BLaER1 treated with 17β-estradiol and CSF1 and Interleukin-3, amounts not matched to agents 10 nM and 100 nM (cell line): ENCODE data around the gene MRPS24.
"Not testable (repeated sequence)": the region's sequence is repeated elsewhere in the genome, so short reads cannot be mapped to it uniquely, and the experiment has no call there.

Experiments used
- H3K27ac ChIP-seq, 11 experiments: shearing (Covaris generic); formaldehyde crosslinking; 2 replicates each; pipeline ENCODE4 v1.8.1; 2022
- H3K27me3 ChIP-seq, 11 experiments: shearing (Covaris generic); formaldehyde crosslinking; 2 replicates each; pipeline ENCODE4 v1.8.1; 2022
- H3K36me3 ChIP-seq, 11 experiments: shearing (Covaris generic); formaldehyde crosslinking; 2 replicates each; pipeline ENCODE4 v1.8.1; 2022
- H3K4me1 ChIP-seq, 10 experiments: shearing (Covaris generic); formaldehyde crosslinking; 2 replicates each; pipeline ENCODE4 v1.8.1; 2022
- H3K4me2 ChIP-seq, 11 experiments: shearing (Covaris generic); formaldehyde crosslinking; 2 replicates each; pipeline ENCODE4 v1.8.1; 2022
- H3K4me3 ChIP-seq, 10 experiments: shearing (Covaris generic); formaldehyde crosslinking; 2 replicates each; pipeline ENCODE4 v1.8.1; 2022
- H3K9ac ChIP-seq, 11 experiments: shearing (Covaris generic); formaldehyde crosslinking; 2 replicates each; pipeline ENCODE4 v1.8.1; 2022
- H3K9me3 ChIP-seq, 11 experiments: shearing (Covaris generic); formaldehyde crosslinking; replicated peaks in 1 of 11; 2 replicates each; pipeline ENCODE4 v1.8.1; 2022
- H4K20me1 ChIP-seq, 11 experiments: shearing (Covaris generic); formaldehyde crosslinking; 2 replicates each; pipeline ENCODE4 v1.8.1; 2022
- Cebpa-rat ChIP-seq, 11 experiments: shearing (Covaris generic); IDR thresholded peaks; 2 replicates each; pipeline ENCODE4 v1.8.1; 2022

Gene MRPS24

GRCh38 chr7:43902542-43903054 is 33.3 kb upstream of the MRPS24 start:
- Histone ChIP-seq H3K27ac (no peak overlapping the region), H3K9ac (no peak overlapping the region), H3K4me1 (peaks cover 15 to 30% (median 22%) of the 10 kb centered on the region in 10 experiments), H3K9me3 (no peaks in the 10 kb centered on the region), H3K4me3 (no peak overlapping the region), H4K20me1 (peaks cover 47 to 80% (median 66%) of the 10 kb centered on the region in 11 experiments; a peak in 21 of 22 replicates), H3K36me3 (peaks cover 0 to 10% (median 0%) of the 10 kb centered on the region in 11 experiments; a peak in 5 of 22 replicates), H3K27me3 (no peaks in the 10 kb centered on the region), H3K4me2 (no peak overlapping the region)
- TF ChIP-seq Cebpa-rat (IDR thresholded peaks at IDR 0.05), result no peak

DNA sequence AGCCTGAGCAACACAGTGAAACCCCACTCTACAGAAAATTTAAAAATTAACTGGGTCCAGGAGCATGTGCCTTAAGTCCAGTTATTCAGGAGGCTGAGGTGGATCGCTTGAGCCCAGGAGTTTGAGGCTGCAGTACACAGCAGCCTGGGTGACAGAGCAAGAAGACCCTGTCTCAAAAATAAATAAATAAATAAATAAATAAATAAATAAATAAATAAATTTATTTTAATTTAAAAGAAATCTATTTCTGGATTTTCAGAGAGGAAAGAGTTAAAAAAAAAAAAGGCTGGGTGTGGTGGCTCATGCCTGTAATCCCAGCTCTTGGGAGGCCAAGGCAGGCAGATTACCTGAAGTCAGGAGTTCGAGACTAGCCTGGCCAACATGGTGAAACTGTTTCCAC is 29.3 kb upstream of the MRPS24 start:
- peaks cover 0 to 16% (median 0%) of the 10 kb centered on the region in 11 experiments; a peak in 1 of 22 replicates for H3K9me3 ChIP-seq
- H3K4me3 ChIP-seq, H3K27ac ChIP-seq, H3K9ac ChIP-seq, H3K4me1 ChIP-seq, H3K27me3 ChIP-seq, H3K4me2 ChIP-seq: not testable (repeated sequence)
- peaks cover 11 to 38% (median 19%) of the 10 kb centered on the region in 11 experiments; a peak in 18 of 22 replicates for H3K36me3 ChIP-seq
- peaks cover 38 to 99% (median 64%) of the 10 kb centered on the region in 11 experiments; a peak in 21 of 22 replicates for H4K20me1 ChIP-seq

GRCh38 chr7:43895847-43896415 is 26.6 kb upstream of the MRPS24 start:
- H3K27me3 ChIP-seq, result no peaks in the 10 kb centered on the region
- H3K4me3 ChIP-seq, result no peak overlapping the region
- peaks cover 10 to 36% (median 16%) of the 10 kb centered on the region in 11 experiments; a peak in 17 of 22 replicates for H3K36me3 ChIP-seq
- no peak overlapping the region for H3K4me2 ChIP-seq
- no peak for TF ChIP-seq Cebpa-rat (IDR thresholded peaks at IDR 0.05)
- H3K9ac ChIP-seq, result no peak overlapping the region
- no peak overlapping the region for H3K27ac ChIP-seq
- peaks cover 0 to 16% (median 0%) of the 10 kb centered on the region in 11 experiments; a peak in 1 of 22 replicates for H3K9me3 ChIP-seq
- peaks cover 42 to 99% (median 66%) of the 10 kb centered on the region in 11 experiments; a peak in 21 of 22 replicates for H4K20me1 ChIP-seq
- H3K4me1 ChIP-seq, result peaks cover 0 to 15% (median 7%) of the 10 kb centered on the region in 10 experiments; a peak in 10 of 20 replicates

DNA sequence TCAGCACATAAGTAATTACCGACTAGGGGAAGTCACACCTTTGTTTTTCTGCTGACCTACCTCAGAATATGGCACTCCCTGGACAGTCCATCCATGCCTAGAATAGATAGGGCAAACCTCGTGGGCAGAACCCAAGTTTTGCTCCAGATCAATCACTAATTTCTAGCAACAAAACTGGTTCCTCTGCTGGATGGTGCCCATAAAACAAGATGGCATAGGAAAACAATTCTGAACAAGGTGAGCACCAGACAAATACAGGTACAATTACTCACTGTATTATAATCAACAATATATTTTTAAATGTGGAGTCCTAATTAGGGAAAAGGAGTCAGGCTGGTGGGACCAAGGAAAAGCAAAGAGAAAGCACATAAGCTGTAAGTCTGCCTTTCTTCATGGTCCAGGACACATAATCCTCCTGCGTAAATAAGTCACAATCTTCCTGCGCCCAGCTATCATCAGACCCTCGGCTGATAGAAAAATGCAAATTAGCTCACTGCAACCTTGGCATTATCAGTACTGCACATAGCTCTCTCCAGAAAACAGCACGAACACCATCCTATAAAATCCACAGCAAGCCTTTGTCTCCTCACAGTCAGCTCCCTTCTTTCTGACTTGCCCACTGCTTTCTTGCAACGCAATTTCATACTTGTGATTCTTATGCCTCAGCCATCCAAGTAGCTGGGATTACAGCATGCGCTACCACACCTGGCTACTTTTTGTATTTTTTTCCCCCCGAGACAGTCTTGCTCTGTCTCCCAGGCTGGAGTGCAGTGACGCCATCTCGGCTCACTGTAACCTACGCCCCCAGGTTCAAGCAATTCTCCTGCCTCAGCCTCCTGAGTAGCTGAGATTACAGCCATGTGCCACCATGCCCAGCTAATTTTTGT is 22.0 kb upstream of the MRPS24 start:
- no peak for TF ChIP-seq Cebpa-rat (IDR thresholded peaks at IDR 0.05)
- Histone ChIP-seq H3K9me3 (peaks cover 0 to 16% (median 0%) of the 10 kb centered on the region in 11 experiments; a peak in 1 of 22 replicates), H3K4me2 (peak overlapping the region in 1 of 11 experiments; percentile 27; a peak in 2 of 22 replicates), H3K4me1 (peaks cover 0 to 16% (median 11%) of the 10 kb centered on the region in 10 experiments; a peak in 11 of 20 replicates), H3K27ac (no peak overlapping the region), H3K4me3 (no peak overlapping the region), H3K27me3 (no peaks in the 10 kb centered on the region), H3K9ac (no peak overlapping the region), H3K36me3 (peaks cover 22 to 44% (median 30%) of the 10 kb centered on the region in 11 experiments), H4K20me1 (peaks cover 48 to 94% (median 68%) of the 10 kb centered on the region in 11 experiments; a peak in 21 of 22 replicates)

- no peak for TF ChIP-seq Cebpa-rat (IDR thresholded peaks at IDR 0.05)
- Histone ChIP-seq H3K27ac (no peak overlapping the region), H3K4me2 (peak overlapping the region in 1 of 11 experiments; percentile 27; a peak in 2 of 22 replicates), H3K4me1 (peaks cover 0 to 16% (median 11%) of the 10 kb centered on the region in 10 experiments; a peak in 11 of 20 replicates), H3K9ac (no peak overlapping the region), H3K27me3 (no peaks in the 10 kb centered on the region), H3K36me3 (peaks cover 25 to 44% (median 32%) of the 10 kb centered on the region in 11 experiments), H3K4me3 (no peak overlapping the region), H4K20me1 (peaks cover 45 to 85% (median 63%) of the 10 kb centered on the region in 11 experiments; a peak in 21 of 22 replicates), H3K9me3 (0 out of 22 replicates have a peak, but pooled peaks cover 0 to 9% (median 0%) of the 10 kb centered on the region in 11 experiments)
These were observed 21.2 kb upstream of the MRPS24 start for GRCh38 chr7:43890468-43890867.

- Histone ChIP-seq H4K20me1 (peaks cover 45 to 75% (median 62%) of the 10 kb centered on the region in 11 experiments; a peak in 21 of 22 replicates), H3K27ac (no peak overlapping the region), H3K4me1 (peaks cover 0 to 16% (median 11%) of the 10 kb centered on the region in 10 experiments; a peak in 11 of 20 replicates), H3K4me2 (no peak overlapping the region), H3K4me3 (no peak overlapping the region), H3K36me3 (peaks cover 27 to 44% (median 37%) of the 10 kb centered on the region in 11 experiments), H3K27me3 (no peaks in the 10 kb centered on the region), H3K9ac (no peak overlapping the region), H3K9me3 (0 out of 22 replicates have a peak, but pooled peaks cover 0 to 1% (median 0%) of the 10 kb centered on the region in 11 experiments)
- TF ChIP-seq Cebpa-rat (IDR thresholded peaks at IDR 0.05), result no peak
These were observed 20.0 kb upstream of the MRPS24 start for GRCh38 chr7:43888993-43889945.

- no peak overlapping the region for H3K4me3 ChIP-seq
- no peaks in the 10 kb centered on the region for H3K9me3 ChIP-seq
- no peak overlapping the region for H3K9ac ChIP-seq
- H3K27ac ChIP-seq, result no peak overlapping the region
- H3K27me3 ChIP-seq, result peaks cover 0 to 9% (median 0%) of the 10 kb centered on the region in 11 experiments; a peak in 4 of 22 replicates
- peaks cover 0 to 10% (median 0%) of the 10 kb centered on the region in 10 experiments; a peak in 3 of 20 replicates for H3K4me1 ChIP-seq
- no peak for TF ChIP-seq Cebpa-rat (IDR thresholded peaks at IDR 0.05)
- H4K20me1 ChIP-seq, result peaks cover 23 to 60% (median 41%) of the 10 kb centered on the region in 11 experiments; a peak in 21 of 22 replicates
- H3K36me3 ChIP-seq, result peaks cover 64 to 79% (median 71%) of the 10 kb centered on the region in 11 experiments
- no peak overlapping the region for H3K4me2 ChIP-seq
These were observed 15.3 kb upstream of the MRPS24 start for GRCh38 chr7:43884617-43885016.

- no peak for TF ChIP-seq Cebpa-rat (IDR thresholded peaks at IDR 0.05)
- H3K36me3 ChIP-seq, result peaks cover 67 to 83% (median 75%) of the 10 kb centered on the region in 11 experiments
- H3K27me3 ChIP-seq, result peaks cover 0 to 13% (median 0%) of the 10 kb centered on the region in 11 experiments; a peak in 6 of 22 replicates
- no peak overlapping the region for H3K27ac ChIP-seq
- no peaks in the 10 kb centered on the region for H3K9me3 ChIP-seq
- H4K20me1 ChIP-seq, result peaks cover 19 to 60% (median 41%) of the 10 kb centered on the region in 11 experiments; a peak in 21 of 22 replicates
- no peak overlapping the region for H3K4me3 ChIP-seq
- peaks cover 0 to 8% (median 0%) of the 10 kb centered on the region in 10 experiments; a peak in 3 of 20 replicates for H3K4me1 ChIP-seq
- H3K4me2 ChIP-seq, result no peak overlapping the region
- H3K9ac ChIP-seq, result no peak overlapping the region
These were observed 14.9 kb upstream of the MRPS24 start for GRCh38 chr7:43884209-43884608.
